Muscle of back (tissue), 11 donors: Measurements from ENCODE around the gene MEMO1. TPM values are rescaled to one million over a fixed set of nuclear protein-coding genes. Genes with fewer than 3 reads are reported as not detected.

Experiments used
- DNase-seq, 3 donors: peaks; one replicate each; pipeline versions ENCODE4 v3.0.0 to v3.0.0-alpha.2; 2013
- polyA plus RNA-seq, 10 donors: library from polyadenylated mRNA; unstranded; fragments of 120-200 nt; gene quantifications; one replicate each; pipeline ENCODE4 v1.2.1, GENCODE V29; 2013; ENCODE audit not compliant: insufficient read length in 10 of 10

The MEMO1 gene
- polyA plus RNA-seq, 10 donors = 31.4 to 48.3 (median 35.5) TPM

DNA sequence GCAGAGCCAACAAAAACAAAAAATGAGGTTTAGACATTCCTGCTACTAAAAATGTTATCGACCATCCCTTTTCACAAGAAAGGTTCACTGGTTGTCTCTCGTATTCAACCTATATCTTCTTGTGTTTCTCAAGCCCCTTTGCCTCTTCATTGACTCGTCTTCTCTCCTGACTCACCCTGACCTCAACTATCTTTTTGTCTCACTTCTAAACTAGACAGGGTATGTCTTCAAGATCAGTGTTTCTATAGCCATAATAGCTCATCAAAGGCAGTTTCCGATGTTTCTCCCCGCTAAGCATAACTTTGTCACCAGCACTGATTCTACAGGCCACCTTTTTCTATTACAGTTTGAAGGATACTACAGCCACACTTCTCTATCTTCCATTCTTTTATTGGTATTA, 178.4 kb downstream of the MEMO1 start:
- DNase-seq = no peak

GRCh38 chr2:31831585-31831984, 179.2 kb downstream of the MEMO1 start:
- DNase-seq = no peak

DNA sequence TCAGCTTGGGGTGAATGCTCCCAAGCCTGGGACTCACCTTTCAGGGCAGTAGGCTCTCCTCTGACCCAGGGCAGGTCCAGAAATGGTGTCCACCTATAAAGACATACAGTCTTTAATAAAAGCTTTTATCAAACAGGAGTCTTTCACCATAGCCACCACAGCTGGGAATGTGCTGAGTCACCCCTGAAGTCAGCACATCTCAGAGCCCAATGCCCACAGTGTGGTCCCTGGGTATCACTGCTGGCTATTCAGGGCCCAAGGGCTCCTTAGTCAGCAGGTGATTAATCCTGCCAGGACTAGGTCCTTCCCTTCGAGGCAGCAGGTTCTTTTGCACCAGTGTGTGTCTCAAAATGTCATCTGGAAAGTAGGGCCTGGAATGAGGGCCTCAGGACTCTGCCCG, 181.9 kb downstream of the MEMO1 start:
- DNase-seq = no peak

DNA sequence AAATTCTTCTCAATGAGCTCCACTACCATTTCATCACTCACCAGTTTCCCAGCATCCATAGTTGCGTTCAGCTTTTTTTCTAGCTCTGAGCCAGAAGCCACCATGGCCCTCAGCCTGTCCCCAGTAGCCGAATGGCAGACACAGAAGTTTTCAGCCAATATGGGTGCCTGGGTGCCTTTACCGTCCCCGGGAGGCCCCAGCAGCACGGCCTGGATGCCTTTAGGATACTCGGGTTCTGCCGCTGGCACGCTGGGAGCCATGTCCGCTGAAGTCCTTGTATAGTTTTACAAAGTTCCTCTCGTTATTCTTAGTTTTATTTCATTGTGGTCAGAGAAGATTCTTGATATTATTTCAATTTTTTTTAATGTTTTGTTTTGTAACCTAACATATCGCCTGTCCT, 187.2 kb downstream of the MEMO1 start:
- no peak for DNase-seq

DNA sequence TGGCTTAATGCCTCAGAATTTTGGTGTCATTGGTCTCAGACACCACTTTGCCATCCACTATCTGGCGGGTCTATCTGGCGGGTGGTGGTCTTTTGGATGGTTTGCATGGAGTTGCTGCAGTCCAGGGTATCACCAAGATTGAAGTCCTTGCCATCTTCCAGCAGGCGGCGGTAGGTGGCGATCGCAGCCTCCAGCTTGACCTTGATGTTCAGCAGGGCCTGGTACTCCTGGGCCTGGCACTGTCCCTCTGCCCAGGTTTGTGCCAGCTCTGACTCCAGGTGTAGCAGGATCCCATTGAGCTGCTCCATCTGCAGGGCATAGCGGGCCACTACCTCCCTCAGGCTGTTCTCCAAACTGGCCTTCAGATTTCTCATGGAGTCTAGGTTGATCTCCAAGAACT, 188.2 kb downstream of the MEMO1 start:
- DNase-seq = no peak

Other genes with a start within 250 kb of the MEMO1 start
- 10 to 100 TPM; 37.9 to 56.3 (median 46.1) TPM for gene DPY30, start 28.8 kb upstream of the MEMO1 start, polyA plus RNA-seq
- gene SPAST, start 52.5 kb upstream of the MEMO1 start, polyA plus RNA-seq = 10 to 100 TPM; 13.5 to 25.1 (median 18.1) TPM
- 10 to 100 TPM; 14.2 to 19.9 (median 18.0) TPM for gene SLC30A6, start 154.9 kb upstream of the MEMO1 start, polyA plus RNA-seq